PC-3 (cell line): Measurements from ENCODE around the gene USP22. TPM values are rescaled to one million over a fixed set of nuclear protein-coding genes. Genes with fewer than 3 reads are reported as not detected.
A peak's percentile ranks its signal among the peaks of the same experiment; 100 is the strongest.

Source experiments
- ATAC-seq: fragments of 200-7000 bp; cut with Tn5 transposase; 2 replicates; pipeline ENCODE4 v1.9.1; 2020; ENCODE audit warnings: mild to moderate bottlenecking, moderate library complexity
- BruUV-seq: library from RNA; stranded (reverse); fragments of 400-500 nt; replicated peaks from 2 replicates; lab custom pipeline; 2021; lab: Mats Ljungman, UMichigan
- CTCF ChIA-PET: fragments of 300-600 bp; sonication (Branson Sonifier 250); formaldehyde crosslinking; loops from one replicate; lab custom pipeline; 2022; ENCODE audit warnings: antibody characterized with exemption; lab: Charles Lee
- POLR2A ChIA-PET: fragments of 300-600 bp; sonication (Branson Sonifier 250); formaldehyde crosslinking; loops from one replicate; lab custom pipeline; 2022; ENCODE audit warnings: antibody characterized with exemption; ENCODE audit not compliant: unreplicated experiment; lab: Charles Lee
- DNase-seq: peaks from one replicate; pipeline ENCODE4 v3.0.0-alpha.2; 2015
- H2AFZ ChIP-seq: fragments of 300-600 bp; sonication (generic); 2 replicates; pipeline ENCODE4 v1.6.0; 2016; ENCODE audit warnings: antibody characterized with exemption, low read length
- H3F3A ChIP-seq: fragments of 300-600 bp; sonication (generic); one replicate; pipeline ENCODE4 v1.6.0; 2017; ENCODE audit warnings: antibody characterized with exemption, low read length, control low read depth, mild to moderate bottlenecking; ENCODE audit not compliant: unreplicated experiment
- H3K27ac ChIP-seq: fragments of 300-600 bp; sonication (generic); 2 replicates; pipeline ENCODE4 v1.5.1; 2016; ENCODE audit warnings: mild to moderate bottlenecking, low read length
- H3K27me3 ChIP-seq: fragments of 300-600 bp; sonication (generic); 2 replicates; pipeline ENCODE4 v1.6.1; 2016; ENCODE audit warnings: low read length, mixed read lengths
- H3K36me3 ChIP-seq: fragments of 300-600 bp; sonication (generic); 2 replicates; pipeline ENCODE4 v1.6.1; 2016; ENCODE audit warnings: low read depth, mixed run types, low read length, mixed read lengths
- H3K4me1 ChIP-seq: fragments of 300-600 bp; sonication (generic); 2 replicates; pipeline ENCODE4 v1.5.1; 2016; ENCODE audit warnings: low read length; ENCODE audit not compliant: insufficient read depth
- H3K4me2 ChIP-seq: fragments of 300-600 bp; sonication (generic); 2 replicates; pipeline ENCODE4 v1.6.0; 2016; ENCODE audit warnings: low read length
- H3K4me3 ChIP-seq: fragments of 300-600 bp; sonication (generic); 2 replicates; pipeline ENCODE4 v1.5.1; 2016; ENCODE audit warnings: mild to moderate bottlenecking, low read length, mixed read lengths
- H3K79me2 ChIP-seq: fragments of 300-600 bp; sonication (generic); 2 replicates; pipeline ENCODE4 v1.6.1; 2017; ENCODE audit warnings: low read length, mixed read lengths
- H3K9ac ChIP-seq: fragments of 300-600 bp; sonication (generic); 2 replicates; pipeline ENCODE4 v1.6.0; 2016; ENCODE audit warnings: mild to moderate bottlenecking, low read length
- H3K9me2 ChIP-seq: fragments of 300-600 bp; sonication (generic); replicated peaks from 2 replicates; pipeline ENCODE4 v1.6.1; 2016; ENCODE audit warnings: mixed run types, low read length, mixed read lengths
- H3K9me3 ChIP-seq: fragments of 300-600 bp; sonication (generic); 2 replicates; pipeline ENCODE4 v1.6.1; 2016; ENCODE audit warnings: low read length, mixed read lengths
- H4K20me1 ChIP-seq: fragments of 300-600 bp; sonication (generic); 2 replicates; pipeline ENCODE4 v1.6.1; 2016; ENCODE audit warnings: low read length, mixed read lengths
- EZH2 ChIP-seq: fragments of 300-600 bp; sonication (generic); IDR thresholded peaks from one replicate; pipeline ENCODE4 v1.6.1; 2017; ENCODE audit warnings: antibody characterized with exemption, mild to moderate bottlenecking, low read length; ENCODE audit not compliant: unreplicated experiment
- EZH2phosphoT487 ChIP-seq: fragments of 300-600 bp; sonication (generic); IDR thresholded peaks from 2 replicates; pipeline ENCODE4 v1.6.1; 2018; ENCODE audit warnings: mild to moderate bottlenecking, antibody characterized with exemption, low read length, borderline replicate concordance
- intact Hi-C: fragments of 100-400 bp; cut with micrococcal nuclease; formaldehyde crosslinking; loops from 2 replicates; pipeline ENCODE4 v1.9.0; 2023
- total RNA-seq: library from RNA; depleted of rRNA; stranded (reverse); fragments of >200 nt; gene quantifications from 2 replicates; pipeline ENCODE4 v1.2.3, GENCODE V29; 2014
- TF ChIP-seq, protein P1 (sequence below): fragments of 300-600 bp; sonication (generic); conservative IDR thresholded peaks from 2 replicates; pipeline ENCODE4 v1.5.1; 2017; ENCODE audit warnings: antibody characterized with exemption, low read depth, mild to moderate bottlenecking, low read length

Gene USP22
- total RNA-seq, 1 experiment from 2014 or later: 188 TPM

DNA sequence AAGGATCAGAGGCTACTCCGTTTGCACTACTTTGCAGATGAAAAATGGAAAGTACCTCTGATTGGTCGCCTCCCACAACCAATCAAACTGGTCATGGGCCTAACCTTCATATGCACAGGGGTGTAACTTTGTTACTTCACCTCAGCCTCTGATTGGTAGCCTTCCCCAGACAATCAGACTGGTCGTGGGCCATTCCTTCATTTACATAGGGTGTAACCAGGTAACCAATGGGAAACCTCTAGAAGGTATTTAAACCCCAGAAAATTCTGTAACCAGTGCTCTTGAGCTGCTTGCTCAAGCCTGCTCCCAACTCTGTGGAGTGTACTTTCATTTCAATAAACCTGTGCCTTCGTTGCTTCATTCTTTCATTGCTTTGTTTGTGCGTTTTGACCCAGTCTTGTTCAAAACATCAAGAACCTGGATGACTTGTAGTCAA lies 39.2 kb upstream of the USP22 start:
- Histone ChIP-seq H3K9me3 (no peaks in the 10 kb centered on the region), H3K27ac (no peak overlapping the region), H3K79me2 (no peaks in the 10 kb centered on the region), H3K9ac (no peak overlapping the region), H3K4me1 (no peaks in the 10 kb centered on the region), H3K36me3 (no peaks in the 10 kb centered on the region), H3F3A (no peaks in the 10 kb centered on the region), H4K20me1 (no peaks in the 10 kb centered on the region), H3K9me2 (no peaks in the 10 kb centered on the region), H2AFZ (no peak overlapping the region), H3K4me3 (no peak overlapping the region), H3K4me2 (no peak overlapping the region), H3K27me3 (peaks cover 10% of the 10 kb centered on the region; the same call in 1 of the 2 replicates)
- TF ChIP-seq EZH2: no peak
- TF ChIP-seq EZH2phosphoT487: no peak
- TF ChIP-seq, protein P1, sequence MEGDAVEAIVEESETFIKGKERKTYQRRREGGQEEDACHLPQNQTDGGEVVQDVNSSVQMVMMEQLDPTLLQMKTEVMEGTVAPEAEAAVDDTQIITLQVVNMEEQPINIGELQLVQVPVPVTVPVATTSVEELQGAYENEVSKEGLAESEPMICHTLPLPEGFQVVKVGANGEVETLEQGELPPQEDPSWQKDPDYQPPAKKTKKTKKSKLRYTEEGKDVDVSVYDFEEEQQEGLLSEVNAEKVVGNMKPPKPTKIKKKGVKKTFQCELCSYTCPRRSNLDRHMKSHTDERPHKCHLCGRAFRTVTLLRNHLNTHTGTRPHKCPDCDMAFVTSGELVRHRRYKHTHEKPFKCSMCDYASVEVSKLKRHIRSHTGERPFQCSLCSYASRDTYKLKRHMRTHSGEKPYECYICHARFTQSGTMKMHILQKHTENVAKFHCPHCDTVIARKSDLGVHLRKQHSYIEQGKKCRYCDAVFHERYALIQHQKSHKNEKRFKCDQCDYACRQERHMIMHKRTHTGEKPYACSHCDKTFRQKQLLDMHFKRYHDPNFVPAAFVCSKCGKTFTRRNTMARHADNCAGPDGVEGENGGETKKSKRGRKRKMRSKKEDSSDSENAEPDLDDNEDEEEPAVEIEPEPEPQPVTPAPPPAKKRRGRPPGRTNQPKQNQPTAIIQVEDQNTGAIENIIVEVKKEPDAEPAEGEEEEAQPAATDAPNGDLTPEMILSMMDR: no peak
- ChIA-PET POLR2A (no interaction called here), CTCF (interaction anchor here (0.6 kb wide), 1 partner anchor 40 kb away, joined by 6 read pairs; no protein-coding TSS in a partner anchor)
- DNase-seq: peak; percentile 20
- BruUV-seq: no TSS peak
- ATAC-seq: no peak
- intact Hi-C loops: no loop called here

DNA sequence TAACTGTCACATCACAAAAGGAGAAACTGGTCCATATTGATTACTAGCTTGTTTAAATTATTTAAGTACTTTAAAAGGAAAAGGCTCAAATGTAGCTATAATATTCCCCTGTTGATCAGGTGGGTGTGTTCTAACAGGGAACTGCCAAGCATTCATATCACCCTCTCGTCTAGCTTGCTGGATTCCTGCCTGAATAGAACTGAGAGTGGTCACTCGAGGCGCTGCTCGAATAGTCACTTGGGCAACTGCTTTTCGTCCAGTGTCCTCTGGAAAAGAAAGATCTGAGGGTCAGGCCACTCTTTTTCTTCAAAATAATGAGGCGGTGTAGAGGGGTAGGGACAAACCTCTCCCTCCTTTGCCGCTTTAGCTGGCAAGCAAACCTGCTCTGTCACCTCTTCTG lies 36.4 kb upstream of the USP22 start:
- Histone ChIP-seq H3K9me2 (no peaks in the 10 kb centered on the region), H4K20me1 (no peaks in the 10 kb centered on the region), H3K27ac (no peak overlapping the region), H3K79me2 (no peaks in the 10 kb centered on the region), H3K9ac (no peak overlapping the region), H3K27me3 (peaks cover 10% of the 10 kb centered on the region; the same call in 1 of the 2 replicates), H3K4me3 (no peak overlapping the region), H3K9me3 (no peaks in the 10 kb centered on the region), H3K36me3 (no peaks in the 10 kb centered on the region), H3K4me2 (no peak overlapping the region), H2AFZ (no peak overlapping the region), H3F3A (no peaks in the 10 kb centered on the region), H3K4me1 (no peaks in the 10 kb centered on the region)
- DNase-seq: no peak
- ATAC-seq: no peak
- BruUV-seq: no TSS peak
- intact Hi-C loops: no loop called here
- ChIA-PET CTCF (no interaction called here), POLR2A (interaction anchor here (0.7 kb wide), 1 partner anchor 14 kb away, joined by 5 read pairs; no protein-coding TSS in a partner anchor)
- TF ChIP-seq, protein P1: no peak
- no peak for TF ChIP-seq EZH2
- TF ChIP-seq EZH2phosphoT487: no peak

- no peak overlapping the region for H2AFZ ChIP-seq
- H3K79me2 ChIP-seq: no peaks in the 10 kb centered on the region
- CTCF ChIA-PET: no interaction called here
- H3K4me3 ChIP-seq: no peak overlapping the region
- no peak for TF ChIP-seq EZH2
- TF ChIP-seq, protein P1: no peak
- TF ChIP-seq EZH2phosphoT487: no peak
- H3K9ac ChIP-seq: no peak overlapping the region
- H3K27me3 ChIP-seq: peaks cover 10% of the 10 kb centered on the region; the same call in 1 of the 2 replicates
- no peaks in the 10 kb centered on the region for H3K4me1 ChIP-seq
- no peak overlapping the region for H3K4me2 ChIP-seq
- H4K20me1 ChIP-seq: no peaks in the 10 kb centered on the region
- no TSS peak for BruUV-seq
- H3K9me3 ChIP-seq: no peaks in the 10 kb centered on the region
- ATAC-seq (no peak), DNase-seq (no peak)
- intact Hi-C loops: no loop called here
- H3K36me3 ChIP-seq: no peaks in the 10 kb centered on the region
- no peaks in the 10 kb centered on the region for H3F3A ChIP-seq
- POLR2A ChIA-PET: no interaction called here
- H3K27ac ChIP-seq: no peak overlapping the region
- no peaks in the 10 kb centered on the region for H3K9me2 ChIP-seq
Measured at GRCh38 chr17:21078016-21078780, 35.4 kb upstream of the USP22 start.
